Progenitor cell of endocrine pancreas (in vitro differentiated cells): ENCODE data around the gene FETUB. TPM values are rescaled to one million over a fixed set of nuclear protein-coding genes. Genes with fewer than 3 reads are reported as not detected.

ENCODE experiments used
- DNase-seq: peaks from one replicate; pipeline ENCODE4 v3.0.0; 2021; ENCODE audit warnings: low spot score; ENCODE audit not compliant: unreplicated experiment
- H3K27ac Mint-ChIP-seq: 2 replicates; pipeline ENCODE4 v1.8.0; 2021; ENCODE audit warnings: mild to moderate bottlenecking, moderate library complexity, mixed read lengths
- H3K27me3 Mint-ChIP-seq: 2 replicates; pipeline ENCODE4 v1.8.0; 2021; ENCODE audit warnings: mixed read lengths
- H3K36me3 Mint-ChIP-seq: 2 replicates; pipeline ENCODE4 v1.8.0; 2022; ENCODE audit warnings: mixed read lengths; ENCODE audit not compliant: insufficient read depth
- H3K4me1 Mint-ChIP-seq: 2 replicates; pipeline ENCODE4 v1.8.0; 2021; ENCODE audit warnings: low read depth, mixed read lengths
- H3K4me3 Mint-ChIP-seq: 2 replicates; pipeline ENCODE4 v1.8.0; 2021; ENCODE audit warnings: low read depth, mild to moderate bottlenecking, moderate library complexity, mixed read lengths
- H3K9me3 Mint-ChIP-seq: 2 replicates; pipeline ENCODE4 v1.8.0; 2021; ENCODE audit warnings: low read depth, mixed read lengths
- CTCF ChIP-seq: fragments of 200-600 bp; sonication (generic); IDR thresholded peaks from one replicate; pipeline ENCODE4 v1.5.0; 2021; ENCODE audit warnings: antibody characterized with exemption, mild to moderate bottlenecking; ENCODE audit not compliant: unreplicated experiment
- long read RNA-seq: library from polyadenylated mRNA; unstranded; transcript quantifications from one replicate; pipeline ENCODE4 v2.0.0, GENCODE V29; 2020
- total RNA-seq: library from RNA; stranded (reverse); gene quantifications from 2 replicates; pipeline ENCODE4 v1.2.1, GENCODE V29; 2021

Gene FETUB
- not detected in 2 replicates for total RNA-seq
- long read RNA-seq: 0 reads

- peaks cover 20% of the 10 kb centered on the region for H3K4me1 Mint-ChIP-seq
- TF ChIP-seq CTCF: no peak
- no peak within 1 kb of the TSS for H3K4me3 Mint-ChIP-seq
- H3K27ac Mint-ChIP-seq: no peak within 1 kb of the TSS
- no peak for DNase-seq
- H3K27me3 Mint-ChIP-seq: peaks cover 36% of the 10 kb centered on the region
- peaks cover 1% of the 10 kb centered on the region for H3K9me3 Mint-ChIP-seq
- H3K36me3 Mint-ChIP-seq: no peaks in the 10 kb centered on the region
These were observed at the start of gene FETUB for GRCh38 chr3:186639778-186640472. Gene FETUB, plus strand, starts transcription at chr3:186640399. Its CDS starts 62 bp downstream, at chr3:186640461.

- no peak for TF ChIP-seq CTCF
- Mint-ChIP-seq H3K4me1 (peaks cover 9% of the 10 kb centered on the region), H3K27me3 (no peaks in the 10 kb centered on the region), H3K9me3 (no peaks in the 10 kb centered on the region), H3K4me3 (no peak overlapping the region), H3K27ac (no peak overlapping the region), H3K36me3 (no peaks in the 10 kb centered on the region)
- DNase-seq: no peak
These were observed 49.5 kb upstream of the FETUB start for GRCh38 chr3:186590580-186591295.

- H3K36me3 Mint-ChIP-seq: no peaks in the 10 kb centered on the region
- H3K4me3 Mint-ChIP-seq: no peak overlapping the region
- DNase-seq: no peak
- H3K27me3 Mint-ChIP-seq: no peaks in the 10 kb centered on the region
- H3K4me1 Mint-ChIP-seq: peaks cover 14% of the 10 kb centered on the region
- no peak for TF ChIP-seq CTCF
- no peak overlapping the region for H3K27ac Mint-ChIP-seq
- no peaks in the 10 kb centered on the region for H3K9me3 Mint-ChIP-seq
These were observed 47.5 kb upstream of the FETUB start for GRCh38 chr3:186592682-186593081.

- H3K4me3 Mint-ChIP-seq: no peak overlapping the region
- H3K9me3 Mint-ChIP-seq: no peaks in the 10 kb centered on the region
- H3K27me3 Mint-ChIP-seq: peaks cover 4% of the 10 kb centered on the region
- no peak for DNase-seq
- H3K36me3 Mint-ChIP-seq: no peaks in the 10 kb centered on the region
- no peak for TF ChIP-seq CTCF
- peaks cover 19% of the 10 kb centered on the region for H3K4me1 Mint-ChIP-seq
- no peak overlapping the region for H3K27ac Mint-ChIP-seq
These were observed 46.3 kb upstream of the FETUB start for GRCh38 chr3:186593862-186594261.

- Mint-ChIP-seq H3K4me3 (no peak overlapping the region), H3K4me1 (peaks cover 25% of the 10 kb centered on the region), H3K27me3 (peaks cover 4% of the 10 kb centered on the region), H3K9me3 (no peaks in the 10 kb centered on the region), H3K36me3 (no peaks in the 10 kb centered on the region), H3K27ac (no peak overlapping the region)
- no peak for DNase-seq
- no peak for TF ChIP-seq CTCF
These were observed 45.5 kb upstream of the FETUB start for GRCh38 chr3:186594591-186595113.
